Measurements from ENCODE around the gene SCYGR7.

DNA sequence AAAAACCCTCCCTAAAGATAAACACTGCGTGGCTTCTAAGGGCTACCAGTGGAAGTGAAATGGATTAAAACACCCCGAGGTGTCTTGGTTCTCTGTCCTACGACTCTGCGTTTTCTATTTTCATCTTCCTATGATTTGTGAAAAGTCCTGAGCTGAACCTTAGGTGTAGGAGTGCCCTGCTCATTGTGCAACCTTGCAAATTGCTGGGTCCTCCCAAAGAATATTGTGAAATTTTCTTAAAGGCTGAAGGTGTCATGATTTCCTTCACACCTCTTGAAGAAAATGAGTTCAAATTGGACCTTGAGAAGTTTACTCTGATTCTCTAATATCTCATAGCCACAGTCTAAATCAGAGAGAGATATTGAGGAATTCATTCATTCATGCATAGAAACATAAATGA is 8.5 kb upstream of the SCYGR7 start:
- TF ChIP-seq, protein P1, sequence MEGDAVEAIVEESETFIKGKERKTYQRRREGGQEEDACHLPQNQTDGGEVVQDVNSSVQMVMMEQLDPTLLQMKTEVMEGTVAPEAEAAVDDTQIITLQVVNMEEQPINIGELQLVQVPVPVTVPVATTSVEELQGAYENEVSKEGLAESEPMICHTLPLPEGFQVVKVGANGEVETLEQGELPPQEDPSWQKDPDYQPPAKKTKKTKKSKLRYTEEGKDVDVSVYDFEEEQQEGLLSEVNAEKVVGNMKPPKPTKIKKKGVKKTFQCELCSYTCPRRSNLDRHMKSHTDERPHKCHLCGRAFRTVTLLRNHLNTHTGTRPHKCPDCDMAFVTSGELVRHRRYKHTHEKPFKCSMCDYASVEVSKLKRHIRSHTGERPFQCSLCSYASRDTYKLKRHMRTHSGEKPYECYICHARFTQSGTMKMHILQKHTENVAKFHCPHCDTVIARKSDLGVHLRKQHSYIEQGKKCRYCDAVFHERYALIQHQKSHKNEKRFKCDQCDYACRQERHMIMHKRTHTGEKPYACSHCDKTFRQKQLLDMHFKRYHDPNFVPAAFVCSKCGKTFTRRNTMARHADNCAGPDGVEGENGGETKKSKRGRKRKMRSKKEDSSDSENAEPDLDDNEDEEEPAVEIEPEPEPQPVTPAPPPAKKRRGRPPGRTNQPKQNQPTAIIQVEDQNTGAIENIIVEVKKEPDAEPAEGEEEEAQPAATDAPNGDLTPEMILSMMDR (IDR thresholded peaks at IDR 0.05), result no peak
- TF ChIP-seq POLR2AphosphoS5 (IDR thresholded peaks at IDR 0.05), result no peak
